Stimulated activated CD4-positive, alpha-beta T cell treated with anti-CD3 and anti-CD28 coated beads, TNF-alpha, amount 100 ng/mL, for 48 hours (primary cell): ENCODE results near the gene ST6GAL1.
A peak's percentile ranks its signal among the peaks of the same experiment; 100 is the strongest.

ENCODE experiments used
- DNase-seq, 3 donors: peaks; one replicate each; pipeline ENCODE4 v3.0.0-alpha.2; 2020; ENCODE audit warnings: low read depth in 3 of 3

Gene ST6GAL1

GRCh38 chr3:186915806-186916796, 14.2 kb upstream of the ST6GAL1 start:
- DNase-seq = no peak

- DNase-seq = no peak
These were observed 12.6 kb upstream of the ST6GAL1 start for GRCh38 chr3:186917512-186918312.

- no peak for DNase-seq
These were observed 10.0 kb upstream of the ST6GAL1 start for GRCh38 chr3:186920301-186920700.

GRCh38 chr3:186920796-186921195, 9.5 kb upstream of the ST6GAL1 start:
- no peak for DNase-seq

DNA sequence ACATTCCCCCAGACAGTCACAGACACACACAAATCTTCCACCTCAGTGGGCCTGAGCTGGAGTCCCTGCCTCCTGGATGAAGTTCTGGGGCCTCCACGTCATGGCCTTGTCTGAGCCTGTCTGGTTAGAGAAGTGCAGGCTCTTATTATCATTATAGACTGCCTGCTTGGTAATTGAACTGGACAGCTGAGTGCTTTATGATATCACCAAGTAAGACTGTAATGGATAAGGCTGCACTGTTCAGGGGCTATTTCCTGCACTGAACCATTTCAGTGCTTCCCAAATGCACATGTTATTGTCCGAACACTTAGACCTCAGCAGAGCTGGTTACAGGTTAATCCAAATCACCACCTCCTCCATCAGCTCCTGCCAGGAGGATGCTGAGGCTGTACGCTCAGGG, 8.7 kb upstream of the ST6GAL1 start:
- no peak for DNase-seq

GRCh38 chr3:186922224-186922623, 8.1 kb upstream of the ST6GAL1 start:
- no peak for DNase-seq

DNA sequence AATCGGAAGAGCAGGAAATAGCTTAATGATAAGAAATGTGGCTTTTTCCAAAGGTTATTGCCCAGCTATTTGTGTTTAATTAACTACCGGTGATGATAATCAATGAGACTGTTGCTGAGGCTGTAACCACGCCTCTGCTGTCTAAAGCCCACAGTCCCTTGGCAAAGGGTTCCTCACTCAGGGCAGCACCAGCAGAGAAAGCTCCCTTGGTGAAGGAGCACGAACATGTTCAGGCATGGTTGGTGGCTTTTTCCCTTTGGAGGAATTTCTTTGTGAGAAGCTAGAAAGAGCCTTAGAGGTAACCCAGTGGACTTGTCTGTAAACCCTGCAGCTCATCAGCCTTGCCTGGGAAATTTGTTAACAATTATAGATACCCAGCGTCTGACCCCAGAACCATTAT, 7.5 kb upstream of the ST6GAL1 start:
- no peak for DNase-seq

GRCh38 chr3:186923241-186923640, 7.1 kb upstream of the ST6GAL1 start:
- DNase-seq = no peak

GRCh38 chr3:186925826-186926225, 4.5 kb upstream of the ST6GAL1 start:
- no peak for DNase-seq

GRCh38 chr3:186929186-186929585, 1.1 kb upstream of the ST6GAL1 start:
- DNase-seq = no peak

DNA sequence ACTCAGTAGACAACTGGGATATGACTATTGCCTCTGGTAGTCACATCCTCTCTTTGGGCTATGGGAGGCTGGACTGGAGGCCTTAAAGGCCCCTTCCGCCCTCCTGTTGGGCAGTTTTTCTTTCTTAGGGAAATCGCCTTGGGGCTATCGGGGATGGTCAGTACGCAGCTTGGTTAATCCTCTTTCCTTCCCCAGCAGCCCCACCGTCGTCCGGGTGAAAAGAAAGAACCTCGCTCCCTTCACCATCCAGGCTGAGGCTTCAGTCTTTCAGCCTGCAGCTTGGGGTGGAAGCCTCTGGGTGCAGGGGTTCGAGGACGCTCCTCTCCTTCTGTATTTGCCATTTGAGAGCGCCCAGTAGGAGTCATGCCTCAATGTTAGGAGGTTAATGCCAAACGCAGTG, 641 bp upstream of the ST6GAL1 start:
- no peak for DNase-seq

DNA sequence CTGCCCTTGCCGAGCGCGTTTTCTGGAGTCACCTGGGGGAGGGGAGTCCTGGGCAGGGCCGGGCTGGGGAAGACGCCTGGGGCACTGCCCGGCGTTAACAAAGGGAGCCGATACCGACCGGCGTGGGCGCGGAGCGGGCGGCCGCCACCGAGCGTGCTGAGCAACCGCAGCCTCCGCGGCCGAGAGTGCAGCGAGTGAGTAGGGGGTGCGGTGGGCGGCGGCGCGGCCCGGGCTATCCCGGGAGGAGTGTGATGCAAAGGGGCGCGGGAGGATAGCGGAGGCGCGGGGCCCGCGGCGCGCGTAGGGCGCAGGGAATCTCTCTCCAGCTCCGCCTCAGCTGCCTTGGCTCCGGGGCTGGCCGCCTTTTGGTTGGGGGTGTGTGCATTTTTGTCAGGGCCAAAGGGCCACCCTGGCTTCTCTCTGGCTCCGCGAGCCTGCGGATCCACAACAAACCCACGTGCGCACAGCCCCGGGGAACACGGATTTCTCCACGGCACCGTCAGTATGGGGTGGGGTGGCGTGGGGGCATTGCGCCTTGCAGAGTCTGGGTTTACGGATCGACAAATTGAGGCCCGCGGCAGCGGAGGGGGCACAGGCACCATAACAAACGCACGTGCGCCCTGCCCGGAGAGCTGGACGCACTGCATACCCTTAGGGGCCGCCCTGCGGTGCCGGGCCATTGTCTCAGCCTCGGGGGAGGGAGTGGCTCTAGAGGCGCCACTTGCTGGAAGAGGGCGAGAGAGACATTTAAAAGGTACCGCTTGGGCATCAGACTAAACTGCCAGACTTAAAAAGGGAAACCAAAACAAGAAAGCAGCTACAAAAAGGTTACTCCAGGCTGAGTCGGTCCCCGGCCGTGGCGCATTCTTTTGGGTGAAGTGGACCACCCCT, 560 bp downstream of the ST6GAL1 start:
- peak in 2 of 3 donors; percentile 38 to 52 for DNase-seq

- DNase-seq = peak; percentile 54 to 60 (median 57)
These were observed 1.4 kb downstream of the ST6GAL1 start for GRCh38 chr3:186931532-186932280.

GRCh38 chr3:186932281-186933181, 2.2 kb downstream of the ST6GAL1 start:
- DNase-seq = no peak

GRCh38 chr3:186933816-186934215, 3.5 kb downstream of the ST6GAL1 start:
- no peak for DNase-seq

- DNase-seq = no peak
These were observed 4.8 kb downstream of the ST6GAL1 start for GRCh38 chr3:186935133-186935532.

- DNase-seq = no peak
These were observed 6.9 kb downstream of the ST6GAL1 start for GRCh38 chr3:186937017-186937875.

DNA sequence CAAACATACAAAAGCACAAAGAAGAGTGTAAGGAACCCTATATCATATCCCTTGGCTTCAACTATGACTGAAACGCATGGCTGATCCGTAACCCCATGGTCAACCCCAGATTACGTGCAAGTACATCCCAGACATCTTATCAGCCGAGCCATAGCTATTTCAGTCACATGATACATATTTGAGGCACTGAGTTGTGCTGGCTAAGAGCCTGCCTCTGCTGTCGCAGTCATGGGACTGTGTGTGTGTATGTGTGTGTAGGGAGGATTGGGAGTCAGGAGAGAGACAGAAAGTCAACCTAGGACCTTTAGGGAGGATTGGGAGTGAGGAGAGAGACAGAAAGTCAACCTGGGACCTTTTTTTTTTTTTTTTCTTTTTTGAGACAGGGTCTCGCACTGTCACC, 8.4 kb downstream of the ST6GAL1 start:
- no peak for DNase-seq

DNA sequence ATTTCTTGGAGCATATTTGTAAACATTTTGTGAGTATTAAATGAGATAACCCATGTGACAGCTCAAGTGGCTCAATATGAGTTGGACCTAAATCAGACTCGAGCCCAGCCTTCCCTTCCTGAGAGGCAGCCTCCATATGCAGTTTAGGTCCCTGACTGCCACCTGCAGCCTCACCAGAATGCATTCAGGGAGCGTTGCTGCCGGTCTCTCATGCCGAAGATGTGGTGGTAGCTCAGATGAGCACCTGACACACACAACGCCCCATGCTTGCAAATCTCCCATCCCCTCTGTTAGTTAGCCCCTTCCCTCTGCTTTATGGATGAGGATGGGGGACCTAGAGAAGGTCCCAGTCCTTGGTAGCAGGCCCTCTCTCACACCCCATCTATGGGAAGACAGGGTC, 9.2 kb downstream of the ST6GAL1 start:
- DNase-seq = no peak
